RWPE2 (cell line): ENCODE measurements around the gene CRAT.

Source experiments
- ATAC-seq: fragments of 200-7000 bp; cut with Tn5 transposase; 3 replicates; pipeline ENCODE4 v1.9.1; 2021; ENCODE audit warnings: low read depth
- DNase-seq: peaks from one replicate; pipeline ENCODE4 v3.0.0-alpha.2; 2020; ENCODE audit warnings: low spot score
- H3K27ac ChIP-seq: fragments of 450-650 bp; 2 replicates; pipeline ENCODE4 v1.5.1; 2017; ENCODE audit warnings: mild to moderate bottlenecking; ENCODE audit not compliant: poor library complexity, severe bottlenecking
- H3K27me3 ChIP-seq: fragments of 250-450 bp; sonication (Bioruptor Pico); 2 replicates; pipeline ENCODE4 v1.5.1; 2021; ENCODE audit warnings: mild to moderate bottlenecking, moderate library complexity; ENCODE audit not compliant: insufficient read depth, poor library complexity, severe bottlenecking
- H3K36me3 ChIP-seq: fragments of 250-450 bp; sonication (Bioruptor Pico); 2 replicates; pipeline ENCODE4 v1.5.1; 2020; ENCODE audit warnings: low read depth, mild to moderate bottlenecking, moderate library complexity
- H3K4me1 ChIP-seq: fragments of 250-450 bp; sonication (Bioruptor Pico); 2 replicates; pipeline ENCODE4 v1.5.1; 2021; ENCODE audit warnings: mild to moderate bottlenecking, moderate library complexity; ENCODE audit not compliant: insufficient read depth, poor library complexity, severe bottlenecking
- H3K4me3 ChIP-seq: fragments of 250-450 bp; sonication (Bioruptor Pico); 2 replicates; pipeline ENCODE4 v1.5.1; 2021; ENCODE audit warnings: mild to moderate bottlenecking, moderate library complexity; ENCODE audit not compliant: severe bottlenecking
- H3K9me3 ChIP-seq: fragments of 250-450 bp; sonication (Bioruptor Pico); 2 replicates; pipeline ENCODE4 v1.5.1; 2021; ENCODE audit warnings: mild to moderate bottlenecking, moderate library complexity; ENCODE audit not compliant: severe bottlenecking
- CTCF ChIP-seq: fragments of 450-650 bp; IDR thresholded peaks from one replicate; pipeline ENCODE4 v1.5.1; 2017; ENCODE audit warnings: mild to moderate bottlenecking, moderate library complexity; ENCODE audit not compliant: poor library complexity, severe bottlenecking

The CRAT gene

DNA sequence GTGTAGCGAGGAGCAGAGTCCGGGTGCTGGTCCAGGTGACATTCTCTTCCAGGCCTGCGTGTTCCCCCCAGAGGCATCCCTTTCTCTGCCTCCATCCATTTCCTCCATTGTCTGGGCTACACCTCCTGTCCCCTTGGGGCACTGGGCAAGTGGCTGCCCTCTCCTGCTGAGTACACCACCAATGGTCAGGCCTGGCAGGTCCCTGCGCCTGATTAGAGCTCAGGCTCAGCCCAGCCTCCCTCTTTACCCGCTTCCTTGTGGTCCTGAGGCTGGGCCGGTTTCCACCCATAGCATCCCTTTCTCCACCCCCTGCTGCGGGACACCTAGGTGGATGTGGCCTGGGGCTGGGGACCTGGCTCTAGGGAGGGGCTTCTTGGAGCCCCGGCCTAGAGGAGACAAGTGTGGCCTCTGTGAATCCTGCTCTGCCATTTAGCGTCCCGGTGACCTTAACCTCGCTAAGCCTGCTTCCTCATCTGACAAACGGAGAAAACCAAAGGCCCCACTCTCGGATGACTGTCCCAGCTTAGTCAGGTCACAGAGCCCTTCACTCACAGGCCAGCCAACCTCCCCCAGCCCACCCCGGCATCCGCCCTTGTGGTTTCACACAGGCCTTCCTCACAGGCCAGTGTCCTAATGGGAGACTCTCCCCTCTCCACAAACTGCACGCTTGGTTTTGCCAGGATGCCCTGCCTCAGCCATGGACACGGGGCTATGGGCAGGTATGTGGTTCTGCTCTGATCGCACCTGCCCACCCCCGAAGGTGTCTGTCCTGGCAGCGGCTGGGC lies 16.8 kb downstream of the CRAT start:
- TF ChIP-seq CTCF, result no peak
- Histone ChIP-seq H3K27me3 (no peaks in the 10 kb centered on the region), H3K27ac (no peak overlapping the region), H3K4me1 (no peaks in the 10 kb centered on the region), H3K36me3 (peaks cover 3% of the 10 kb centered on the region; the same call in 1 of the 2 replicates), H3K4me3 (no peak overlapping the region), H3K9me3 (no peaks in the 10 kb centered on the region)
- ATAC-seq (0 out of 3 replicates have a peak, but pooled peaks have one; percentile 22), DNase-seq (no peak)

GRCh38 chr9:129089246-129089645 lies 21.3 kb downstream of the CRAT start:
- Histone ChIP-seq H3K4me1 (no peaks in the 10 kb centered on the region), H3K4me3 (no peak overlapping the region), H3K9me3 (no peaks in the 10 kb centered on the region), H3K27ac (no peak overlapping the region), H3K27me3 (no peaks in the 10 kb centered on the region), H3K36me3 (peaks cover 16% of the 10 kb centered on the region)
- TF ChIP-seq CTCF, result no peak
- ATAC-seq (no peak), DNase-seq (no peak)

- Histone ChIP-seq H3K27me3 (no peaks in the 10 kb centered on the region), H3K4me3 (no peak overlapping the region), H3K36me3 (peaks cover 13% of the 10 kb centered on the region), H3K4me1 (peaks cover 5% of the 10 kb centered on the region), H3K9me3 (no peaks in the 10 kb centered on the region), H3K27ac (no peak overlapping the region)
- no peak for ATAC-seq
- no peak for TF ChIP-seq CTCF
- no peak for DNase-seq
Observed at GRCh38 chr9:129084087-129084486, 26.5 kb downstream of the CRAT start.

GRCh38 chr9:129081388-129081904 lies 29.1 kb downstream of the CRAT start:
- H3K4me1 ChIP-seq, result peaks cover 5% of the 10 kb centered on the region
- no peaks in the 10 kb centered on the region for H3K27me3 ChIP-seq
- peaks cover 12% of the 10 kb centered on the region for H3K36me3 ChIP-seq
- no peak for TF ChIP-seq CTCF
- no peaks in the 10 kb centered on the region for H3K9me3 ChIP-seq
- H3K4me3 ChIP-seq, result peak overlapping the region; percentile 80
- ATAC-seq (no peak), DNase-seq (no peak)
- H3K27ac ChIP-seq, result peak overlapping the region; percentile 24
